NCI-H146 treated with DMSO at 0.1 percent for 48 hours (cell line): ENCODE results near the gene TMEM63B.
"Not testable (repeated sequence)": the region's sequence is repeated elsewhere in the genome, so short reads cannot be mapped to it uniquely, and the experiment has no call there.

Experiments used
- DNase-seq: peaks from one replicate; lab custom pipeline; 2025; ENCODE audit not compliant: unreplicated experiment; lab: John Stamatoyannopoulos, UW

TMEM63B gene

DNA sequence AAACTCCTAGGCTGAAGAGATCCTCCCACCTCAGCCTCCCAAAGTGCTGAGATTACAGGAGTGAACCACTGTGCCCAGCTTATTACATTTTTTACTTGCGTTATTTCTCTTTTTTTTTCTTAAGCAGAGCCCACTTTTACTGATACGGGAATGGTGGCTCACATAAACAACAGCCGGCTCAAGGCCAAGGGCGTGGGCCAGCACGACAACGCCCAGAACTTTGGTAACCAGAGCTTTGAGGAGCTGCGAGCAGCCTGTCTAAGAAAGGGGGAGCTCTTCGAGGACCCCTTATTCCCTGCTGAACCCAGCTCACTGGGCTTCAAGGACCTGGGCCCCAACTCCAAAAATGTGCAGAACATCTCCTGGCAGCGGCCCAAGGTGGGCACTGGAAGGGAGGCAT, 41.8 kb downstream of the TMEM63B start:
- no peak for DNase-seq

DNA sequence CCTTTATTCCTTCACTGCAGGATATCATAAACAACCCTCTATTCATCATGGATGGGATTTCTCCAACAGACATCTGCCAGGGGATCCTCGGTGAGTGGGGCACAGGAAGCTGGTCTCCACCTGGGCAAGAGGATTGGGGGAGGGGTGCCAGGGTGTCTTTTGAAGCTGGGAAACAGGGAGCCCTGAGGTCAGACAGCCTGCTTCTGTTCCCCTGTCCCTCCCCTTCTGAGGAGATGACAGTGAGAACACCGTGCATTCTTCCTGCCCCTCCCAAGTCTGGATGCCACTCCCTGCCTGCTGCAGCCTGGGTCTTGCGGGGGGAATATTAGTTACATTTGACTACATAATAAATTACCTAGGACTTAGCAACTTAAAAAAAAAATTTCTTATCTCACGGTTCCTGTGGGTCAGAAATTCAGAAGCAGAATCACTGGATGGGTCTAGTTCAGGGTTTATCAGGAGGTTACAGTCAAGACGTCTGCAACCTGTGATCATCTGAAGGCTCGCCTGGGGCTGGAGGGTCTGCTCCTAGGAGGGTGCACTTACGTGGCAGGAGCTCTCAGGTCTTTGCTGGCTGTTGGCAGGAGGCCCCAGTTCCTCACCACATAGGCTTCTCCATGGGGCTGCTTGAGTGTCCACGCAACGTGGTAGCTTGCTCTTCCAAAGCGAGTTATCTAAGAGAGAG, 42.7 kb downstream of the TMEM63B start:
- DNase-seq: no peak

- DNase-seq: no peak
These were observed 44.7 kb downstream of the TMEM63B start for GRCh38 chr6:44171899-44172546.

- peak; percentile 82 for DNase-seq
These were observed 45.6 kb downstream of the TMEM63B start for GRCh38 chr6:44172731-44173500.

- no peak for DNase-seq
These were observed 48.9 kb downstream of the TMEM63B start for GRCh38 chr6:44176130-44176761.

- DNase-seq: peak; percentile 91
These were observed 49.6 kb downstream of the TMEM63B start for GRCh38 chr6:44176762-44177509.

DNA sequence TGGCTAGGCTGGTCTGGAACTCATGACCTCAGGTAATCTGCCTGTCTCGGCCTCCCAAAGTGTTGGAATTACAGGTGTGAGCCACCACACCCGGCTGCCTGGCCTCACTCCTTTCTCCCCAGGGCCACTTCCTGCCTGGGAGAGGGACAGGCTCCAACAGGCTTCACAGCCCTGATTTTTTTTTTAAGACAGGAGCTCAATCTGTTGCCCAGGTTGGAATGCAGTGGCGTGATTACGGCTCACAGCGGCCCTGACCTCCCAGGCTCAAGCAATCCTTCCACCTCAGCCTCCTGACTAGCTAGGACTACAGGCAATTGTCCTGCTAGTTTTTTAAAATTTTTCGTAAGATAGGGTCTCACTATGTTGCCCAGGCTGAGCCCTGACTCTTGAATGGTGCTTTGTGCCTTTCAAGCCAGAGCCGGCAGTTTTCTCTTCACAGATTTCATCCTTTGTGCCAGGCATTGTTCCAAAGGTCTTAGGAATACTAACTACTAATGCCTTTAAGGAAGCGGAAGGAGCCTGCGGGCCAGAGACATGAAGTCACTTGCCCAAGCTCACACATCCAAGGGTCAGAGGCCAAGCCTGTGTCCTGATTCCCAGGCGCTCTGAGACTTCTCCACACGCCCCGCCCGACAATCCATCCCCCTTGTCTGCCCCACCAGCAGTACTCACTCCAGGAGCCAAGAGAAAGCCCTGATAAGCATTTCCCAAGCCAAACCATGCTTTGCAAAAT, 50.5 kb downstream of the TMEM63B start:
- no peak for DNase-seq

- no peak for DNase-seq
These were observed 51.2 kb downstream of the TMEM63B start for GRCh38 chr6:44178424-44179071.

DNA sequence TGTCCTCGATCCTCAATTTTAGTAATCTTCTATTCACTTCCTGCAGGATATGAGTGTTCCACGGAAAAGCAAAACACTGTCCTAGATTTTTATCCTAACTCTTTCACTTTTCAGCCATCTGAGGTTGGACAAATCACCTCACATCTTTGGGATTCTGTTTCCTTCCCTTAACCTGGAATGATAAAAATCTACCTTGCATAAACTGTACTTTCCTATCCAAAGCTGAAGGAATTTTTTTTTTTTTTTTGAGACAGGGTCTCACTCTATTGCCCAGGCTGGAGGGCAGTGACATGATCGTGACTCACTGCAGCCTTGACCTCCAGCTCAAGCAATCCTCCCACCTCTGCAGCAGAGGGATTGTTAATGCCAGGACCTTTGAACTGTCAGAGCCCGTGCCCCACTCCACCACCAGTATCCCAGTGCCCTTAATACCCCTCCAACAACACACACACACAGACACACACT, 51.8 kb downstream of the TMEM63B start:
- DNase-seq: no peak

- no peak for DNase-seq
These were observed 52.3 kb downstream of the TMEM63B start for GRCh38 chr6:44179648-44180047.

- DNase-seq: no peak
These were observed 53.1 kb downstream of the TMEM63B start for GRCh38 chr6:44180406-44180805.

DNA sequence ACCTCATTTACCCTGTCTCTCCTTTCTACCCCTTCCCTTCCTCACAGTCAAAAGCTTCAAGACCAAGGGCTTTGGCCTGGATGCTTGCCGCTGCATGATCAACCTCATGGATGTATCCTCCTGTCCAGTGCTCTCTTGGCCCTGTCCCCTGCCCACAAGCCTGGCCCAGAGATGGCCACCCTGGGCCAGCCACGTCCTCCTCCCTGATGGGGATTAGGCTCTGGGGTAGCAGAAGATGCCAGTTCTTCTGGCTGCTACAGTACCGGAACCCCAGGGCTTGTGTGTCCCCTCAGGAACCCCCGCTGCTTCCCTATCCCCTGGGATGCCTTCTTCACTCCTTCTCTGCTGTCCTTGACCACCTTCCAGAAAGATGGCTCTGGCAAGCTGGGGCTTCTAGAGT, 53.5 kb downstream of the TMEM63B start:
- DNase-seq: no peak

DNA sequence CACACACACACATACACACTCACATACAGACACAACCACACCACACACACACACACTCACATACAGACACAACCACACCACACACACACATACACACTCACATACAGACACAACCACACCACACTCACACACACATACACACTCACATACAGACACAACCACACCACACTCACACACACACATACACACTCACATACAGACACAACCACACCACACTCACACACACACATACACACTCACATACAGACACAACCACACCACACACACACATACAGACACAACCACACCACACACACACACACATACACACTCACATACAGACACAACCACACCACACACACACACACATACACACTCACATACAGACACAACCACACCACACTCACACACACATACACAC, 54.4 kb downstream of the TMEM63B start:
- DNase-seq: not testable (repeated sequence)

DNA sequence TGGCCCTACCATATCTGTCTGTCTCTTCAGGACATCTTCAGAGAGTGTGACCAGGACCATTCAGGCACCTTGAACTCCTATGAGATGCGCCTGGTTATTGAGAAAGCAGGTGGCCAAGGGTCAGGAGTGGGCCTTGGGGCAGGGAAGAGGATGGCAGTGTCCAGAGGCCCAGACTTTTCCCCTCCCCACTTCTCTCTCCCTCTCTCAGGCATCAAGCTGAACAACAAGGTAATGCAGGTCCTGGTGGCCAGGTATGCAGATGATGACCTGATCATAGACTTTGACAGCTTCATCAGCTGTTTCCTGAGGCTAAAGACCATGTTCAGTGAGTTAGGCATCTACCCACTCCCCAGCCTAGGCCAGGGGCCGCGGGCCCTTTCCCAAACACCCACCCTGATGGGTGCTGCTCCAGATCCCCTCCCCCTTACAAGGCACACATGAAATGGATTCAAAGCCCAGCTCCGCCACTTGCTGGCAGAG, 55.6 kb downstream of the TMEM63B start:
- no peak for DNase-seq

DNA sequence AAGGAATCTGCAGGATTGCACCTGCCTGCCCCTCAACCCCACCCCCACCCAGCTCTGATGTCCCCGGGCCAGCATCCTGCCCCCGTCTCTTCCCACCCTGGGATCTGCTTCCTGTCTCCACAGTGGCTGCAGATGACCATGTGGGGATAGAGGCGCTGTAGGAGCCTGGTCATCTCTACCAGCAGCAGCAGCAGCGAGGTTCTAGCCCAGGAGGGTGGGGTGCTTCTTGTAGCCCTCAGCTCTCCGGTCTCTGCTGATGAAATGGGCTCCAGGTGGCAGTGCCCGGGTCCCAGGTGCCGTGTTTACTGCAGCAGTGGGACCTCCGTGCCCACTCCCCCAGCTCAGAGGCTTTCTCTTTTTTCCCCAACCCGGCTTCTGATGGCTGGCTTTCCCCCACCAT, 56.4 kb downstream of the TMEM63B start:
- DNase-seq: no peak

DNA sequence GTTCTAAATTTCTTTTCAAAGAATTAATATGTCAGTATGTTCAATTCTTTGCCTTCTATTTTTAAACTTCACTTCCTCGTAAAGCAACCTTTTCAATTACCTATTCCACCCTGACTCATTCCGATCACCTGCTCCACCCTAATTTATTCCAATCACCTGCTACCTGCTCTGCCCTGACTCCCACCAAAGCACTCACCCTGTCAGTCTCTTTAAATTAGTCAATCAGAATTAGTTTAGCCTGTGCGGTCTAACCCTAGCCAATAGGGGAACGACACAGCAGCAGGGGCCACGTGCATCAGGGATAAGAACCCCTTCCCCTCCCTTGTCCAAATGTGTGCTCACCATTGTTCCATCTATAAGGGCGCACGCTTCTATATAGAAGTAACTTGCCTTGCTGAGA, 58.0 kb downstream of the TMEM63B start:
- peak; percentile 92 for DNase-seq

- DNase-seq: peak; percentile 48
These were observed 58.7 kb downstream of the TMEM63B start for GRCh38 chr6:44185953-44186634.

DNA sequence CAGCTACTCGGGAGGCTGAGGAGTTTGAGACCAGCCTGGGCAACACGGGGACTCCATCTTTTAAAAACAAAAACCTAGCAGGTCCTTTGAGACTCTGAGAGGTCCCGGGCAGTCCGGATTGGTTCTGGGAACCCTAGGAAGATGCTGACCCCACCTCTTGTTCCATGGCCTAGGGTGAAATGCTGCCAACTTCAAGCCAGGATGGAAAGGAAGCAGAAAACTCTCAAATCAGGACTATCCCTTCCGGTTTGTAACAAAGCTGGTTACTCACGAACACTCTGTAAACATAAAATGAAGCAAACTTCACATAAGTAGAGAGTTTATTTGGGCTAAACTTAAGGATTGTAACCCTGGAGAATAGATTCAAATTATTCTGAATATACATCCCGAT, 59.3 kb downstream of the TMEM63B start:
- DNase-seq: no peak

- DNase-seq: no peak
These were observed 61.5 kb downstream of the TMEM63B start for GRCh38 chr6:44188819-44189218.
